Osteocyte (in vitro differentiated cells): Measurements from ENCODE around the gene NRP2. TPM values are rescaled to one million over a fixed set of nuclear protein-coding genes. Genes with fewer than 3 reads are reported as not detected.
A peak's percentile ranks its signal among the peaks of the same experiment; 100 is the strongest.

Experiments
- DNase-seq: peaks from one replicate; pipeline ENCODE4 v3.0.0; 2021; ENCODE audit warnings: mixed read lengths; ENCODE audit not compliant: unreplicated experiment; ENCODE audit errors: extremely low spot score
- H3K27ac Mint-ChIP-seq: one replicate; pipeline ENCODE4 v1.8.0; 2021; ENCODE audit warnings: mild to moderate bottlenecking, mixed read lengths; ENCODE audit not compliant: unreplicated experiment
- H3K27me3 Mint-ChIP-seq: one replicate; pipeline ENCODE4 v1.8.0; 2021; ENCODE audit warnings: mixed read lengths; ENCODE audit not compliant: unreplicated experiment
- H3K36me3 Mint-ChIP-seq: one replicate; pipeline ENCODE4 v1.8.0; 2021; ENCODE audit warnings: mixed read lengths; ENCODE audit not compliant: unreplicated experiment
- H3K4me1 Mint-ChIP-seq: one replicate; pipeline ENCODE4 v1.8.0; 2021; ENCODE audit warnings: mixed read lengths; ENCODE audit not compliant: unreplicated experiment
- H3K4me3 Mint-ChIP-seq: one replicate; pipeline ENCODE4 v1.8.0; 2021; ENCODE audit warnings: mild to moderate bottlenecking, moderate library complexity, mixed read lengths; ENCODE audit not compliant: unreplicated experiment
- H3K9me3 Mint-ChIP-seq: one replicate; pipeline ENCODE4 v1.8.0; 2021; ENCODE audit warnings: mixed read lengths; ENCODE audit not compliant: unreplicated experiment
- long read RNA-seq: library from polyadenylated mRNA; unstranded; transcript quantifications from one replicate; pipeline ENCODE4 v2.0.0, GENCODE V29; 2021
- total RNA-seq: library from RNA; stranded (reverse); gene quantifications from 2 replicates; pipeline ENCODE4 v1.2.1, GENCODE V29; 2021
- TF ChIP-seq, protein P1 (sequence below): fragments of 200-600 bp; sonication (generic); IDR thresholded peaks from 2 replicates; pipeline ENCODE4 v1.5.0; 2021; ENCODE audit warnings: antibody characterized with exemption, mild to moderate bottlenecking, moderate library complexity

NRP2 gene
- 52.4 and 58.4 TPM in 2 replicates for total RNA-seq
- long read RNA-seq, partial matches to known transcripts, result 15 of 31 reads
- long read RNA-seq, other reads (novel, unspliced or antisense), result 13 of 31 reads

GRCh38 chr2:205682239-205682970 is at the start of gene NRP2:
NRP2 (plus strand) TSS chr2:205682501; CDS start chr2:205683291, 790 bp downstream.
- peak; percentile 88 for DNase-seq
- peak within 1 kb of the TSS; percentile 80 for H3K27ac Mint-ChIP-seq
- peaks cover 57% of the 10 kb centered on the region for H3K4me1 Mint-ChIP-seq
- no peaks in the 10 kb centered on the region for H3K36me3 Mint-ChIP-seq
- TF ChIP-seq, protein P1, sequence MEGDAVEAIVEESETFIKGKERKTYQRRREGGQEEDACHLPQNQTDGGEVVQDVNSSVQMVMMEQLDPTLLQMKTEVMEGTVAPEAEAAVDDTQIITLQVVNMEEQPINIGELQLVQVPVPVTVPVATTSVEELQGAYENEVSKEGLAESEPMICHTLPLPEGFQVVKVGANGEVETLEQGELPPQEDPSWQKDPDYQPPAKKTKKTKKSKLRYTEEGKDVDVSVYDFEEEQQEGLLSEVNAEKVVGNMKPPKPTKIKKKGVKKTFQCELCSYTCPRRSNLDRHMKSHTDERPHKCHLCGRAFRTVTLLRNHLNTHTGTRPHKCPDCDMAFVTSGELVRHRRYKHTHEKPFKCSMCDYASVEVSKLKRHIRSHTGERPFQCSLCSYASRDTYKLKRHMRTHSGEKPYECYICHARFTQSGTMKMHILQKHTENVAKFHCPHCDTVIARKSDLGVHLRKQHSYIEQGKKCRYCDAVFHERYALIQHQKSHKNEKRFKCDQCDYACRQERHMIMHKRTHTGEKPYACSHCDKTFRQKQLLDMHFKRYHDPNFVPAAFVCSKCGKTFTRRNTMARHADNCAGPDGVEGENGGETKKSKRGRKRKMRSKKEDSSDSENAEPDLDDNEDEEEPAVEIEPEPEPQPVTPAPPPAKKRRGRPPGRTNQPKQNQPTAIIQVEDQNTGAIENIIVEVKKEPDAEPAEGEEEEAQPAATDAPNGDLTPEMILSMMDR, result no peak
- no peaks in the 10 kb centered on the region for H3K27me3 Mint-ChIP-seq
- no peaks in the 10 kb centered on the region for H3K9me3 Mint-ChIP-seq
- peak within 1 kb of the TSS; percentile 83 for H3K4me3 Mint-ChIP-seq

DNA sequence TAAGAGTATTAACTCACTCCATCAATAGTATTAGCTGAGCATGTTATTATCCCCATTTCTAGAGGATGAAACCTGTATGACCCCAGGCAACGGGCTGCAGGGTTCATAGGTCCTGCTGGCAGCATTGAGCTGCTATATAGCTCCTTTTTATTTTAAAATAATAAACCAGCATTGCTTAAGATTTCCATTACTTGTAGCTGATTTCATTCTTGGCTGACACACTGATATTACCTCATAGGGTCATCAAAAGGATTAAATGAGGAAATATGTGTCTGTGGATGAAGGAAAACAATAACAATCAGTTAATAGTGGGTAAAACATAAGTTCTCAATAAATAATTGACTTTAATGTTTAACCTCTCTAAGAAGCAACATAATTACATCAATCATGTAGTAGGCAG is 48.3 kb upstream of the NRP2 start:
- TF ChIP-seq, protein P1, result no peak
- Mint-ChIP-seq H3K36me3 (no peaks in the 10 kb centered on the region), H3K4me1 (no peaks in the 10 kb centered on the region), H3K27ac (no peak overlapping the region), H3K4me3 (no peak overlapping the region), H3K9me3 (no peaks in the 10 kb centered on the region), H3K27me3 (no peaks in the 10 kb centered on the region)
- no peak for DNase-seq

DNA sequence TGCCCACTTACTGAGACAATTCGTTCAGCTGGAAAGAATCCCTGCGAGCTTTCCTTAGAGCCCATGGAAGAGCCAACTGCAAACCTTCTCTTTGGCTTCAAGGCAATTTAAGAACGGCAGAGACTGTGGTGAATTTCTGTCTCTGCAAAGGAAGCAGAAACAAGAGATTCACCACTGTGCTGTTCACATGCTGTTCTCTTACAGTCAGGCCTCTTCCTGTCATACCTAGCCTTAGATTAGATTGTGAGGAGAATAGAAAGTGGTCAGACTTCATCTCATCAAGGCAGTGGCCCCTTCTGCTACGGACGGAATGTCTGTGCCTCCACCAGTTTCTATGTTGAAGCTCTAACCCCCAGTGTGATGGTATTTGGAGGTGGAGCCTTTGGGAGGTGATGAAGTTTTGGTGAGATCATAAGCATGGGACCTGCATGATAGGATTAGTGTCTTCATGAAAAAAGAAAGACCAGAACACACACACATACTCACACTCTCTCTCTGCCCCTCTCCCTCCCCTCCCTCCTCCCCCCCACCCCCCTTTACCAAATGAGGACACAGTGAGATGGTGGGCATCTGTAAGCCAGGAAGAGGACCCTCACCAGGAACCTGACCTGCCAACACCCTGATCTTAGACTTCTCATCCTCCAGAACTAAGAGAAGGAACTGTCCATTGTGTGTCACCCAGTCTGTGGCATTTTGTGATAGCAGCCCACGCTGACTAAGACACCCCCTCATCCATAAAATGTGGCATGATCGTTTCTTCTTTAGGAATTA is 45.6 kb upstream of the NRP2 start:
- Mint-ChIP-seq H3K27me3 (no peaks in the 10 kb centered on the region), H3K4me3 (no peak overlapping the region), H3K36me3 (no peaks in the 10 kb centered on the region), H3K27ac (no peak overlapping the region), H3K4me1 (no peaks in the 10 kb centered on the region), H3K9me3 (no peaks in the 10 kb centered on the region)
- TF ChIP-seq, protein P1, result no peak
- DNase-seq, result no peak

- H3K9me3 Mint-ChIP-seq, result no peaks in the 10 kb centered on the region
- no peaks in the 10 kb centered on the region for H3K27me3 Mint-ChIP-seq
- H3K36me3 Mint-ChIP-seq, result no peaks in the 10 kb centered on the region
- H3K4me3 Mint-ChIP-seq, result no peak overlapping the region
- DNase-seq, result no peak
- TF ChIP-seq, protein P1, result no peak
- no peak overlapping the region for H3K27ac Mint-ChIP-seq
- no peaks in the 10 kb centered on the region for H3K4me1 Mint-ChIP-seq
These were observed 45.0 kb upstream of the NRP2 start for GRCh38 chr2:205637320-205637602.
